Neuronal stem cell (in vitro differentiated cells): ENCODE data around the gene ATP6V1B1.

Experiments used
- DNase-seq: peaks from one replicate; pipeline ENCODE4 v3.0.0-alpha.2; 2013; ENCODE audit warnings: low spot score
- H2AFZ ChIP-seq: one replicate; pipeline ENCODE4 v1.6.1; 2013; ENCODE audit warnings: mild to moderate bottlenecking, low read length, inconsistent platforms
- H2AK5ac ChIP-seq: 2 replicates; pipeline ENCODE4 v1.6.1; 2013; ENCODE audit warnings: low read depth, mild to moderate bottlenecking, inconsistent platforms, low read length, moderate library complexity, mixed read lengths
- H2BK120ac ChIP-seq: 2 replicates; pipeline ENCODE4 v1.6.1; 2013; ENCODE audit warnings: low read depth, mild to moderate bottlenecking, inconsistent platforms, low read length, moderate library complexity, mixed read lengths
- H2BK12ac ChIP-seq: one replicate; pipeline ENCODE4 v1.6.1; 2013; ENCODE audit warnings: low read length, inconsistent platforms
- H2BK15ac ChIP-seq: 2 replicates; pipeline ENCODE4 v1.6.1; 2013; ENCODE audit warnings: mild to moderate bottlenecking, low read length, inconsistent platforms, mixed read lengths
- H2BK5ac ChIP-seq: one replicate; pipeline ENCODE4 v1.6.1; 2013; ENCODE audit warnings: inconsistent platforms, mild to moderate bottlenecking, low read length, moderate library complexity
- H3K14ac ChIP-seq: one replicate; pipeline ENCODE4 v1.6.1; 2013; ENCODE audit warnings: low read length, inconsistent platforms
- H3K18ac ChIP-seq: 2 replicates; pipeline ENCODE4 v1.6.1; 2013; ENCODE audit warnings: low read length, inconsistent platforms
- H3K23ac ChIP-seq: 2 replicates; pipeline ENCODE4 v1.6.1; 2013; ENCODE audit warnings: low read depth, mild to moderate bottlenecking, mixed read lengths, low read length, inconsistent platforms; ENCODE audit not compliant: poor library complexity
- H3K27ac ChIP-seq: replicated peaks from 3 replicates; pipeline ENCODE4 v1.5.1; 2013; ENCODE audit warnings: low read length, inconsistent platforms
- H3K27me3 ChIP-seq, 3 experiments: 2 replicates each; pipeline ENCODE4 v1.6.1; 2013; ENCODE audit warnings: low read length in 3 of 3, mild to moderate bottlenecking in 2 of 3, inconsistent platforms in 1 of 3, low read depth in 1 of 3, mixed read lengths in 1 of 3, moderate library complexity in 1 of 3; ENCODE audit not compliant: control insufficient read depth in 3 of 3, insufficient read depth in 3 of 3
- H3K36me3 ChIP-seq, 2 donors: replicated peaks in 1 of 2; 2 replicates each; pipeline ENCODE4 v1.6.1; 2013; ENCODE audit warnings: low read length in 2 of 2; ENCODE audit not compliant: control insufficient read depth in 2 of 2, insufficient read depth in 2 of 2
- H3K4ac ChIP-seq: 2 replicates; pipeline ENCODE4 v1.6.1; 2013; ENCODE audit warnings: inconsistent platforms, mild to moderate bottlenecking, low read length, moderate library complexity
- H3K4me1 ChIP-seq, 2 donors: 1 replicate in 1 of 2; 2 replicates in 1 of 2; pipeline ENCODE4 v1.6.1; 2013; ENCODE audit warnings: low read length in 2 of 2, low read depth in 1 of 2; ENCODE audit not compliant: control insufficient read depth in 2 of 2, insufficient read depth in 1 of 2
- H3K4me2 ChIP-seq: one replicate; pipeline ENCODE4 v1.6.1; 2013; ENCODE audit warnings: mild to moderate bottlenecking, low read length, inconsistent platforms; ENCODE audit not compliant: insufficient read depth, poor library complexity, severe bottlenecking
- H3K4me3 ChIP-seq, 2 donors: 2 replicates each; pipeline ENCODE4 v1.5.1; 2013; ENCODE audit warnings: low read length in 2 of 2, mild to moderate bottlenecking in 2 of 2, inconsistent platforms in 1 of 2, moderate library complexity in 1 of 2
- H3K79me1 ChIP-seq: one replicate; pipeline ENCODE4 v1.6.1; 2013; ENCODE audit warnings: low read depth, mild to moderate bottlenecking, inconsistent platforms, low read length, moderate library complexity
- H3K9ac ChIP-seq: one replicate; pipeline ENCODE4 v1.6.1; 2013; ENCODE audit warnings: mild to moderate bottlenecking, low read depth, low read length, inconsistent platforms; ENCODE audit not compliant: poor library complexity
- H3K9me3 ChIP-seq, 2 donors: replicated peaks in 1 of 2; 2 replicates each; pipeline versions ENCODE3 to v1.6.1; 2013; ENCODE audit warnings: low read length in 2 of 2, mild to moderate bottlenecking in 2 of 2, inconsistent platforms in 1 of 2, low read depth in 1 of 2, mixed read lengths in 1 of 2, moderate library complexity in 1 of 2; ENCODE audit not compliant: control insufficient read depth in 2 of 2, insufficient read depth in 1 of 2
- H4K8ac ChIP-seq: one replicate; pipeline ENCODE4 v1.6.1; 2013; ENCODE audit warnings: low read depth, mild to moderate bottlenecking, inconsistent platforms, low read length, moderate library complexity
- H4K91ac ChIP-seq: one replicate; pipeline ENCODE4 v1.6.1; 2013; ENCODE audit warnings: low read length, low read depth, mild to moderate bottlenecking, inconsistent platforms; ENCODE audit not compliant: poor library complexity
- WGBS, 2 donors: extraction: QIAGEN DNeasy Blood & Tissue Kit; methylation state at CpG; one replicate each; pipeline ENCODE4 v1.1.7; 2013; ENCODE audit warnings: missing lambda C conversion rate in 2 of 2, mixed read lengths in 1 of 2; ENCODE audit not compliant: insufficient read length in 2 of 2, insufficient replicate concordance in 1 of 2; ENCODE audit errors: extremely low coverage in 2 of 2; 5-methylcytosine and 5-hydroxymethylcytosine counted together

The ATP6V1B1 gene

DNA sequence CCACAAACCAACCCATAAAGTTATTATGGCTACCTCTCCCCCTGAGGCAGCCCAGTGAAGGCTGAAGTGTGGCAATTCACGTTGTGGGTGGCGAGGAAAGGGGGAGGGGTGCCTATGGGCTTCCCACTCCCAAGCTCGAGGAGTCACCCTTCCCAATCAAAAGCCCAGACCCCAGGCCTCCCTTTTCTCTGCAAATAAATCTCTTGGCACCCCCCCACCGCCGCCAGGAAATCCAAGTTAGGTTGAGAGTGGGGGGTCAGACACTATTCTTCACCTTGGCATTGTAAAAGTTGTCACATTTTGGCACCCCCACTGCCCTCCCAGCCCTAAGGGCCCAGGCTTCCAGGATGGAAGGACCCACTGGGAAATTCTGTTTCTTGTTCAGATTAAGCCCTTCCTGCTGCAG is 49.6 kb downstream of the ATP6V1B1 start:
- H3K9me3 ChIP-seq: no peaks in the 10 kb centered on the region
- no peak overlapping the region for H3K23ac ChIP-seq
- WGBS, 2 donors: no CpG with 5 or more reads among the region's 5 CpGs
- no peak overlapping the region for H2BK12ac ChIP-seq
- H3K4me2 ChIP-seq: no peak overlapping the region
- H4K91ac ChIP-seq: no peak overlapping the region
- no peaks in the 10 kb centered on the region for H3K79me1 ChIP-seq
- H2AK5ac ChIP-seq: no peak overlapping the region
- H2BK5ac ChIP-seq: no peak overlapping the region
- H2BK120ac ChIP-seq: no peak overlapping the region
- no peak overlapping the region for H3K9ac ChIP-seq
- H3K27me3 ChIP-seq: no peaks in the 10 kb centered on the region
- H3K18ac ChIP-seq: no peak overlapping the region
- H3K4ac ChIP-seq: no peak overlapping the region
- H2BK15ac ChIP-seq: no peak overlapping the region
- no peak for DNase-seq
- no peak overlapping the region for H3K4me3 ChIP-seq
- H3K36me3 ChIP-seq: peaks cover 19 to 59% of the 10 kb centered on the region in 2 donors
- no peaks in the 10 kb centered on the region for H3K4me1 ChIP-seq
- H4K8ac ChIP-seq: no peak overlapping the region
- no peak overlapping the region for H3K27ac ChIP-seq
- no peak overlapping the region for H3K14ac ChIP-seq
- no peak overlapping the region for H2AFZ ChIP-seq

DNA sequence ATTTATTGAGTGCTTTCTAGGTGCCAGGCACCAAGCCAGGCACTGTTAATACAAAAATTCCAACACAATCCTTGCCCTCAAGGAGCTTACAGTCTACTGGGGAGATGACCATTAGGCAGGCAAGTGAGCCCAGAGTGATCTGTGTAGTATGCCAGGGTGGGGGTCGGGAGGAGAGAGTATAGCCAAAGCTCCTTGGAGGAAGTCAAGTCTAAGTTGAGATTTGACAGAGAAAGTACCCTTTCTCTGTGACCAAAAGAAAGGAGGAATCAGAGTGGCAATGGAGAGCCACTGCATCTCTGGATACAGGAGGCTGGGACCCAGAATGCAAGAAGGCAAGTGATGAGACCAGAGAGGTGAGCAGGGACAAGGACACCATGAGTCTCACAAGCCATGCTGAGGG is 50.3 kb downstream of the ATP6V1B1 start:
- no peaks in the 10 kb centered on the region for H3K9me3 ChIP-seq
- no peak overlapping the region for H3K4me3 ChIP-seq
- H3K79me1 ChIP-seq: no peaks in the 10 kb centered on the region
- no peaks in the 10 kb centered on the region for H3K27me3 ChIP-seq
- H3K9ac ChIP-seq: no peak overlapping the region
- H3K18ac ChIP-seq: no peak overlapping the region
- WGBS, 2 donors: no CpG with 5 or more reads among the region's 1 CpG
- no peak overlapping the region for H2BK15ac ChIP-seq
- no peak for DNase-seq
- H3K14ac ChIP-seq: no peak overlapping the region
- no peak overlapping the region for H3K27ac ChIP-seq
- H3K36me3 ChIP-seq: peaks cover 21 to 66% of the 10 kb centered on the region in 2 donors
- no peaks in the 10 kb centered on the region for H3K4me1 ChIP-seq
- no peak overlapping the region for H4K91ac ChIP-seq
- no peak overlapping the region for H2BK120ac ChIP-seq
- H2AFZ ChIP-seq: no peak overlapping the region
- H2BK12ac ChIP-seq: no peak overlapping the region
- H3K4ac ChIP-seq: no peak overlapping the region
- no peak overlapping the region for H2AK5ac ChIP-seq
- H2BK5ac ChIP-seq: no peak overlapping the region
- no peak overlapping the region for H4K8ac ChIP-seq
- H3K4me2 ChIP-seq: no peak overlapping the region
- no peak overlapping the region for H3K23ac ChIP-seq

DNA sequence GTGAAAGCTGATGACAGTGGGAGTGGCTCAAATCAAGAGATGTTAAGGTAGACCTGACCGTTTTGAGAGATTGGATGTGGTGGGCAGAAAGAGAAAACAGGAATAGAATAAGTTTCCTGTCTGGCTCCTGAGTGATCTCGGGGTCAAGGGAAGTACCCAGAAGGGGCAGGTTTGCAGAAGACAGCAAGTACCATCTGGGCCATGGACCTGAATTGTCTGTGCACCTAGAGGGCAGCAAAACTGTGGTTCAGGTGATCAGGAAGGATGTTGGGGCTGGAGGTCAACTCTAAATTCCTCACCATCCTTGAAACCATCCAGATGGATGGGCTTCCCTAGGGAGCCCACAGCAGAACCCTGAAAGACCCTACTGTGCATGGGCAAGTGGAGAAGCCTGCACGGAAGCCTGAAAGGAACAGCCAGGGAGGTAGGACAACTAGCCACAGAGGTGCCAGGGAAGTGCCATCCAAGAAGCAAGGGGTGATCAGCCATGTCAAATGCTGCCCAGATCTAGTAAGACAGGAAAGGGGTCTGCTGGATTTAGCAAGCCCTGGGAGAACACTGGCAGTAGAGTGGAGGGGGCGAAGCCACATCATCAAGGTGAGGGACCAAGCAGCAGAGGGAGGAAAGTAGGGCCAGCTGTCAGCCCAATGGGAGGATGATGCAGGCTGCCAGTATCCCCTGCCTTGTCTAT is 50.9 kb downstream of the ATP6V1B1 start:
- Histone ChIP-seq H2AK5ac (no peak overlapping the region), H3K36me3 (peaks cover 23 to 73% of the 10 kb centered on the region in 2 donors), H4K91ac (no peak overlapping the region), H3K79me1 (no peaks in the 10 kb centered on the region), H3K4ac (no peak overlapping the region), H3K4me3 (no peak overlapping the region), H3K27ac (no peak overlapping the region), H2AFZ (no peak overlapping the region), H3K9ac (no peak overlapping the region), H2BK12ac (no peak overlapping the region), H4K8ac (no peak overlapping the region), H3K4me2 (no peak overlapping the region), H3K23ac (no peak overlapping the region), H3K14ac (no peak overlapping the region), H2BK15ac (no peak overlapping the region), H3K9me3 (no peaks in the 10 kb centered on the region), H2BK5ac (no peak overlapping the region), H3K4me1 (no peaks in the 10 kb centered on the region), H3K27me3 (no peaks in the 10 kb centered on the region), H2BK120ac (no peak overlapping the region), H3K18ac (no peak overlapping the region)
- no CpG with 5 or more reads among the region's 4 CpGs for WGBS, 2 donors
- no peak for DNase-seq

DNA sequence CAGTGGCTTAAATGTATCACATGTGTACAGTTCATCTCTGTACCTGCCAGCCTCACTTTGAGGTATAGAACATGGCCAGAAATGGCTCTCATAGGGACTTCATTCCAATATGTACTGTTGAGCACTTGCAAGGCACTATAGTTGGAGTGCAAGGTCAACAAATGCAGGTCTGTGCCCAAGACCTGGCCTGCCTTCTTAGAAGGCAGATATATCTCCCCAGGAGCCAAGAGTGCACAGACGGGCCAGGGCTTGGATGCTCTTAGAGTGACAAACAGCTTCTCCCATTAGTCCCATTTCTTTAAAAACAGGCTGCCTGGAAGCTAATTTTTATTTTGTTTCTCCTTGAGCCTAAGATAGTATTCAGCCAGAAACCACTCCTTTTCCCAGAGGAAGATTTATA is 51.7 kb downstream of the ATP6V1B1 start:
- Histone ChIP-seq H4K8ac (no peak overlapping the region), H3K18ac (no peak overlapping the region), H2AK5ac (no peak overlapping the region), H2BK120ac (no peak overlapping the region), H3K4me1 (no peaks in the 10 kb centered on the region), H3K27me3 (no peaks in the 10 kb centered on the region), H3K36me3 (peaks cover 26 to 77% of the 10 kb centered on the region in 2 donors), H3K27ac (no peak overlapping the region), H3K4me3 (no peak overlapping the region), H4K91ac (no peak overlapping the region), H3K14ac (no peak overlapping the region), H3K4me2 (no peak overlapping the region), H3K4ac (no peak overlapping the region), H3K23ac (no peak overlapping the region), H2BK5ac (no peak overlapping the region), H3K9me3 (no peaks in the 10 kb centered on the region), H2BK12ac (no peak overlapping the region), H3K9ac (no peak overlapping the region), H2BK15ac (no peak overlapping the region), H2AFZ (no peak overlapping the region), H3K79me1 (no peaks in the 10 kb centered on the region)
- no peak for DNase-seq
- WGBS, 2 donors: no CpG with 5 or more reads among the region's 1 CpG
